ENCODE data around the gene CLCN6. TPM values are rescaled to one million over a fixed set of nuclear protein-coding genes. Genes with fewer than 3 reads are reported as not detected.

The CLCN6 gene
- total and polyA plus RNA-seq, 10 of the 15 experiments (the other 5 are each of a cell fraction or from before 2014, with no cell fraction given) = 2.2 to 20.9 (median 10.2) TPM

GRCh38 chr1:11766429-11766776 is 39.6 kb upstream of the CLCN6 start (continued):
- TF ChIP-seq SPI1 (IDR thresholded peaks at IDR 0.05; ENCODE audit: borderline replicate concordance, insufficient read depth, low read depth, low read length) (no peak), JUNB (IDR thresholded peaks at IDR 0.05) (no peak)

DNA sequence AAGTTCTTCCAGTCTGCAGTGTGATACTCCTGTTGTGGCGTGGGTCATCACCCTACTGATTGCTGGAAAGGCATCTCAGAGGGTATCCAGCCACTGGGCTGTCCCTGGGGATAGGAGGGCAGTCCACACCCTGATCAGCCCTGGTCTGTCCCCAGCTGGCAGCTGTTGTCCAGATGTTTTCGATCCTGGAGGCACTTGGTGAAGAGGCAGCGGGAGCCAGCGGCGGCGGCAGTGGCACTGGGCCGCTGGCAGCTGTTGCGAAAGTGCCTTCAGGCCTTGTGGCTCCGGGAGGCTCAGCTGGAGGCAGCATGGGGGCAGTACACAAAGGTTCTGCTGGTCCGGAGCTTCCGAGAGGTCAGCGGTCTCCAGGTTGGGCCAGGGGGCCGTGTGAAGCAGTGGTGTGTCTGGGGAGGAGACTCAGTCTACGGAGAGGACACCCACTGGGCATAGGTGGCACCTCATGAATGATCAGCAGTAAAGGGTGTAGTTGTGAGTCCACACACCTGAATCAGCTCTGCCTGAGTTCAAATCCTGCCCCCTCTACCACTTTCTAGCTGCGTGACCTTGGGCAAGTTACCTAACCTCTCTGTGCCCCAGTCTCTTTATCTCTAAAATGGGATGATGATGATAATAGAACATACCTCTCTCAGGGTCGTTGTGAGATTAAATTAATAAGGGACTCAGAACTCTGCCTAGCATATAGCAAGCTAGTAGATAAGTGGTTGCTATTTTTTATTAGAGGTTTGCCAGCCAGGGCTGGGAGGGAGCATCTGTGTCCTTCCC is 37.9 kb upstream of the CLCN6 start:
- BruUV-seq (replicated peaks) = no TSS peak
- Histone ChIP-seq H3K4me2 (ENCODE audit: control insufficient read depth, insufficient read depth) (no peak overlapping the region), H3K9ac (ENCODE audit: control insufficient read depth, insufficient read depth, low read length) (no peak overlapping the region), H3K27ac (ENCODE audit: control insufficient read depth, insufficient read depth) (no peak overlapping the region), H3K79me2 (ENCODE audit: control insufficient read depth, insufficient read depth, low read length) (no peaks in the 10 kb centered on the region), H3K4me1 (ENCODE audit: control insufficient read depth, insufficient read depth, low read length) (0 out of 2 replicates have a peak, but pooled peaks cover 4% of the 10 kb centered on the region), H2AFZ (ENCODE audit: control insufficient read depth, low read depth, low read length) (no peak overlapping the region), H3K27me3 (replicated peaks in 1 of 2; ENCODE audit: control insufficient read depth in 2 of 2, insufficient read depth in 2 of 2, low read length in 1 of 2) (no peaks in the 10 kb centered on the region), H3K9me3 (replicated peaks; ENCODE audit: control insufficient read depth, insufficient read depth, low read length) (no peaks in the 10 kb centered on the region), H4K20me1 (ENCODE audit: control insufficient read depth, insufficient read depth) (no peaks in the 10 kb centered on the region), H3K4me3 (no peak overlapping the region), H3K36me3 (ENCODE audit: control insufficient read depth in 2 of 2, insufficient read depth in 2 of 2, low read length in 1 of 2) (no peaks in the 10 kb centered on the region)
- ATAC-seq (no peak), DNase-seq (ENCODE audit: low read depth, low spot score) (no peak), FAIRE-seq (no peak)
- CTCF ChIA-PET = interaction anchor here (0.6 kb wide), 1 partner anchor 687 kb away, joined by 3 read pairs; no protein-coding TSS in a partner anchor
- SMC1A ChIA-PET (ENCODE audit: uncharacterized antibody, unreplicated experiment) = no interaction called here
- intact Hi-C loops (cut with micrococcal nuclease; ENCODE audit: unreplicated experiment) (no loop called here), in situ Hi-C loops (cut with MboI) (no loop called here)
- POLR2A ChIA-PET = no interaction called here
- RAD21 ChIA-PET (ENCODE audit: unreplicated experiment) = no interaction called here
- TF ChIP-seq TBL1XR1 (IDR thresholded peaks at IDR 0.05; ENCODE audit: low read depth, low read length) = no peak
- 46% methylated on average over 16 of the region's 16 CpGs for WGBS (ENCODE audit: insufficient coverage, insufficient replicate concordance, low lambda C conversion rate, missing lambda C conversion rate)

DNA sequence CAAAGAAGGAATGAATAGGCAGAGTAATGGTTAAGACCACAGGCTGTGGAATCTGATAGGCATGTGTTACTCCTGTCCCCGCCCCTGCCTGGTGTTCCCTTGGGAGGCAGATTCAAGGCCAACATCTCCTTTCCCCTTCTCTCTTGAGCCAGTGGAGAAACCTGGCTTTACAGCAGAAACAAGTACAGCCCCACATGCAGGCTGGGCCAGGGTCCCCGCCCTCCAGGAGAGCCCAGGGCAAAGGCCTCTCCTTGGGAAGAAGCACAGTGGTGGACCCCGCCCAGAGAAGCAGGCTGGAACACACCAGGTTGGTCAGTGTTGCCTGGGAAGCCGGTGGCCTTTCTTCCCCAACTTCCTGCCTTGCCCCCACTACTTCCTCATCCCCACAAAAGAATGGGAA is 37.2 kb upstream of the CLCN6 start:
- no peak for ATAC-seq
- Histone ChIP-seq H3K79me2 (ENCODE audit: control insufficient read depth, insufficient read depth, low read length) (no peaks in the 10 kb centered on the region), H3K9ac (ENCODE audit: control insufficient read depth, insufficient read depth, low read length) (no peak overlapping the region), H3K4me3 (no peak overlapping the region), H3K4me2 (ENCODE audit: control insufficient read depth, insufficient read depth) (no peak overlapping the region), H3K27me3 (replicated peaks in 1 of 2; ENCODE audit: control insufficient read depth in 2 of 2, insufficient read depth in 2 of 2, low read length in 1 of 2) (no peaks in the 10 kb centered on the region), H2AFZ (ENCODE audit: control insufficient read depth, low read depth, low read length) (no peak overlapping the region), H3K36me3 (ENCODE audit: control insufficient read depth in 2 of 2, insufficient read depth in 2 of 2, low read length in 1 of 2) (no peaks in the 10 kb centered on the region), H3K27ac (ENCODE audit: control insufficient read depth, insufficient read depth) (no peak overlapping the region), H4K20me1 (ENCODE audit: control insufficient read depth, insufficient read depth) (no peaks in the 10 kb centered on the region), H3K9me3 (replicated peaks; ENCODE audit: control insufficient read depth, insufficient read depth, low read length) (no peaks in the 10 kb centered on the region), H3K4me1 (ENCODE audit: control insufficient read depth, insufficient read depth, low read length) (0 out of 2 replicates have a peak, but pooled peaks cover 4% of the 10 kb centered on the region)
- POLR2A ChIA-PET = no interaction called here
- TF ChIP-seq RELA (IDR thresholded peaks at IDR 0.05; ENCODE audit: borderline replicate concordance, partially characterized antibody) (no peak), POLR2AphosphoS5 (IDR thresholded peaks at IDR 0.05; ENCODE audit: low read length) (no peak), PRDM15 (CRISPR knock-in tag; IDR thresholded peaks at IDR 0.05) (no peak), HCFC1 (IDR thresholded peaks at IDR 0.05; ENCODE audit: low read length) (no peak), RFX5 (IDR thresholded peaks at IDR 0.05; ENCODE audit: low read depth, low read length) (no peak), NR2C1 (IDR thresholded peaks at IDR 0.05) (no peak)
- CTCF ChIA-PET = interaction anchor here (0.6 kb wide), 1 partner anchor 686 kb away, joined by 3 read pairs; no protein-coding TSS in a partner anchor
- SMC1A ChIA-PET (ENCODE audit: uncharacterized antibody, unreplicated experiment) = no interaction called here
- RAD21 ChIA-PET (ENCODE audit: unreplicated experiment) = no interaction called here
- in situ Hi-C loops (cut with MboI) = no loop called here
- 0% methylated on average over 4 of the region's 4 CpGs for WGBS (ENCODE audit: insufficient coverage, insufficient replicate concordance, low lambda C conversion rate, missing lambda C conversion rate)
- no peak for DNase-seq (ENCODE audit: low read depth, low spot score)
- intact Hi-C loops (cut with micrococcal nuclease; ENCODE audit: unreplicated experiment) = no loop called here
- BruUV-seq (replicated peaks) = no TSS peak
- FAIRE-seq = no peak
